CD14-positive monocyte (primary cell): ENCODE results near the gene TRAK2. TPM values are rescaled to one million over a fixed set of nuclear protein-coding genes. Genes with fewer than 3 reads are reported as not detected.

Experiments
- DNase-seq, 3 donors: peaks; one replicate each; pipeline ENCODE4 v3.0.0-alpha.2; 2011 to 2022
- H2AFZ ChIP-seq: 2 replicates; pipeline ENCODE4 v1.6.0; 2012; ENCODE audit warnings: mild to moderate bottlenecking, low read depth, low read length, inconsistent platforms; ENCODE audit not compliant: insufficient read depth, poor library complexity, severe bottlenecking
- H3K27ac ChIP-seq, 2 donors: 1 replicate in 1 of 2; 2 replicates in 1 of 2; pipeline ENCODE4 v1.5.1; 2012 to 2013; ENCODE audit warnings: low read length in 2 of 2, control low read depth in 1 of 2, inconsistent platforms in 1 of 2, low read depth in 1 of 2, mild to moderate bottlenecking in 1 of 2
- H3K27me3 ChIP-seq, 2 donors: one replicate each; pipeline versions ENCODE4 v1.6.0 to v1.6.1; 2011 to 2013; ENCODE audit warnings: low read length in 2 of 2; ENCODE audit not compliant: control insufficient read depth in 2 of 2, insufficient read depth in 2 of 2
- H3K36me3 ChIP-seq, 2 donors: replicated peaks in 1 of 2; 1 replicate in 1 of 2; 2 replicates in 1 of 2; pipeline versions ENCODE4 v1.5.1 to v1.6.1; 2012 to 2013; ENCODE audit warnings: low read length in 2 of 2, control low read depth in 1 of 2, inconsistent platforms in 1 of 2, mild to moderate bottlenecking in 1 of 2; ENCODE audit not compliant: insufficient read depth in 2 of 2, control insufficient read depth in 1 of 2
- H3K4me1 ChIP-seq, 2 donors: 1 replicate in 1 of 2; 2 replicates in 1 of 2; pipeline versions ENCODE4 v1.5.1 to v1.6.1; 2012 to 2013; ENCODE audit warnings: low read length in 2 of 2, control low read depth in 1 of 2, inconsistent platforms in 1 of 2, mild to moderate bottlenecking in 1 of 2, moderate library complexity in 1 of 2; ENCODE audit not compliant: insufficient read depth in 2 of 2, control insufficient read depth in 1 of 2
- H3K4me2 ChIP-seq: replicated peaks from 2 replicates; pipeline ENCODE3; 2012; ENCODE audit warnings: low read length, moderate library complexity, mild to moderate bottlenecking; ENCODE audit not compliant: poor library complexity, severe bottlenecking; ENCODE audit errors: extremely low read depth
- H3K4me3 ChIP-seq, 3 experiments: fragments of 200-600 bp in 1 of 3; sonication (generic) in 1 of 3; replicated peaks in 1 of 3; 1 replicate in 2 of 3; 2 replicates in 1 of 3; pipeline ENCODE4 v1.5.1; 2011 to 2013; ENCODE audit warnings: low read length in 3 of 3, mild to moderate bottlenecking in 3 of 3, control low read depth in 2 of 3, low read depth in 2 of 3, inconsistent platforms in 1 of 3, moderate library complexity in 1 of 3
- H3K79me2 ChIP-seq: 2 replicates; pipeline ENCODE4 v1.6.0; 2012; ENCODE audit warnings: mild to moderate bottlenecking, control low read depth, inconsistent platforms, low read length, moderate library complexity; ENCODE audit not compliant: insufficient read depth
- H3K9ac ChIP-seq: 2 replicates; pipeline ENCODE4 v1.6.0; 2017; ENCODE audit warnings: low read length, mild to moderate bottlenecking; ENCODE audit not compliant: insufficient read depth, poor library complexity, severe bottlenecking
- H3K9me3 ChIP-seq, 2 donors: replicated peaks in 1 of 2; 1 replicate in 1 of 2; 2 replicates in 1 of 2; pipeline versions ENCODE4 v1.5.1 to v1.6.1; 2012 to 2013; ENCODE audit warnings: low read length in 2 of 2, control low read depth in 1 of 2; ENCODE audit not compliant: control insufficient read depth in 1 of 2, insufficient read depth in 1 of 2
- H4K20me1 ChIP-seq: 2 replicates; pipeline ENCODE4 v1.6.0; 2012; ENCODE audit warnings: mild to moderate bottlenecking, low read length, control low read depth, moderate library complexity; ENCODE audit not compliant: insufficient read depth
- H3K27ac Mint-ChIP-seq, 7 donors: one replicate each; pipeline ENCODE4 v1.8.0; 2020; ENCODE audit warnings: mild to moderate bottlenecking in 7 of 7, mixed read lengths in 7 of 7, moderate library complexity in 6 of 7, inconsistent platforms in 2 of 7
- H3K27me3 Mint-ChIP-seq, 3 donors: one replicate each; pipeline ENCODE4 v1.8.0; 2021 to 2022; ENCODE audit warnings: low read depth in 3 of 3, mild to moderate bottlenecking in 3 of 3, mixed read lengths in 3 of 3, moderate library complexity in 3 of 3, inconsistent platforms in 1 of 3
- H3K36me3 Mint-ChIP-seq, 2 donors: one replicate each; pipeline ENCODE4 v1.8.0; 2020; ENCODE audit warnings: mixed read lengths in 2 of 2, inconsistent platforms in 1 of 2, mild to moderate bottlenecking in 1 of 2
- H3K4me1 Mint-ChIP-seq: one replicate; pipeline ENCODE4 v1.8.0; 2020; ENCODE audit warnings: mild to moderate bottlenecking, mixed read lengths
- H3K4me3 Mint-ChIP-seq, 2 donors: one replicate each; pipeline ENCODE4 v1.8.0; 2020; ENCODE audit warnings: mild to moderate bottlenecking in 2 of 2, mixed read lengths in 2 of 2, moderate library complexity in 1 of 2
- H3K9me3 Mint-ChIP-seq, 7 donors: one replicate each; pipeline ENCODE4 v1.8.0; 2020 to 2022; ENCODE audit warnings: mixed read lengths in 7 of 7, mild to moderate bottlenecking in 6 of 7, moderate library complexity in 6 of 7, inconsistent platforms in 2 of 7
- CTCF ChIP-seq: fragments of 200-600 bp; IDR thresholded peaks from one replicate; pipeline ENCODE4 v1.8.0; 2022; ENCODE audit warnings: antibody characterized with exemption, mild to moderate bottlenecking
- WGBS: methylation state at CpG from one replicate; pipeline ENCODE4 v1.1.5; 2013; ENCODE audit warnings: missing lambda C conversion rate; ENCODE audit not compliant: insufficient coverage; 5-methylcytosine and 5-hydroxymethylcytosine counted together
- intact Hi-C, 2 donors: fragments of 100-400 bp; cut with micrococcal nuclease; formaldehyde crosslinking; loops; one replicate each; pipeline versions ENCODE4 v1.15.0 to v1.15.1; 2023
- polyA plus RNA-seq, 3 donors: library from polyadenylated mRNA; depleted of rRNA in 1 of 3; unstranded in 2 of 3; stranded (reverse) in 1 of 3; fragments of 300-500 nt in 2 of 3; fragments of >200 nt in 1 of 3; fragmentation: Illumina TruSeq in 2 of 3; gene quantifications; 1 replicate in 2 of 3; 2 replicates in 1 of 3; pipeline ENCODE4 v1.2.3, GENCODE V29; 2012 to 2021

Gene TRAK2
- polyA plus RNA-seq, 3 donors = 7.6 to 16.8 (median 15.3) TPM

GRCh38 chr2:201483342-201483741 is 32.1 kb upstream of the TRAK2 start:
- H3K4me3 Mint-ChIP-seq = no peak overlapping the region

GRCh38 chr2:201482543-201482942 is 31.3 kb upstream of the TRAK2 start:
- H3K9me3 Mint-ChIP-seq = peaks cover 0 to 9% (median 0%) of the 10 kb centered on the region in 7 donors
- H3K4me2 ChIP-seq = no peak overlapping the region
- no peak overlapping the region for H3K27ac Mint-ChIP-seq
- no peaks in the 10 kb centered on the region for H3K79me2 ChIP-seq
- WGBS = no CpG with 5 or more reads among the region's 4 CpGs
- H3K27ac ChIP-seq = no peak overlapping the region
- intact Hi-C loops = no loop called here
- H3K4me3 ChIP-seq = no peak overlapping the region
- DNase-seq = no peak
- no peaks in the 10 kb centered on the region for H4K20me1 ChIP-seq
- H3K9ac ChIP-seq = no peak overlapping the region
- no peaks in the 10 kb centered on the region for H3K27me3 ChIP-seq
- H3K36me3 Mint-ChIP-seq = peaks cover 18 to 20% of the 10 kb centered on the region in 2 donors
- no peaks in the 10 kb centered on the region for H3K4me1 ChIP-seq
- H3K27me3 Mint-ChIP-seq = peaks cover 0 to 5% (median 0%) of the 10 kb centered on the region in 3 donors
- TF ChIP-seq CTCF = no peak
- H2AFZ ChIP-seq = no peak overlapping the region
- H3K36me3 ChIP-seq = peaks cover 2 to 17% of the 10 kb centered on the region in 2 donors
- H3K4me3 Mint-ChIP-seq = no peak overlapping the region
- no peaks in the 10 kb centered on the region for H3K9me3 ChIP-seq
- no peaks in the 10 kb centered on the region for H3K4me1 Mint-ChIP-seq

More at GRCh38 chr2:201483342-201483741, 32.1 kb upstream of the TRAK2 start:
- H3K4me2 ChIP-seq = no peak overlapping the region
- intact Hi-C loops = no loop called here
- no peaks in the 10 kb centered on the region for H3K4me1 ChIP-seq
- H3K27me3 Mint-ChIP-seq = peaks cover 0 to 5% (median 0%) of the 10 kb centered on the region in 3 donors
- WGBS = no CpG with 5 or more reads among the region's 1 CpG
- no peaks in the 10 kb centered on the region for H4K20me1 ChIP-seq
- no peak overlapping the region for H3K4me3 ChIP-seq
- no peaks in the 10 kb centered on the region for H3K9me3 ChIP-seq
- H3K9ac ChIP-seq = no peak overlapping the region
- H3K27ac ChIP-seq = no peak overlapping the region
- no peak overlapping the region for H3K27ac Mint-ChIP-seq
- no peak for TF ChIP-seq CTCF
- no peaks in the 10 kb centered on the region for H3K27me3 ChIP-seq
- H3K79me2 ChIP-seq = no peaks in the 10 kb centered on the region
- DNase-seq = no peak
- H2AFZ ChIP-seq = no peak overlapping the region
- peaks cover 13 to 17% of the 10 kb centered on the region in 2 donors for H3K36me3 Mint-ChIP-seq
- H3K36me3 ChIP-seq = peaks cover 2 to 9% of the 10 kb centered on the region in 2 donors
- no peaks in the 10 kb centered on the region for H3K4me1 Mint-ChIP-seq
- H3K9me3 Mint-ChIP-seq = peaks cover 0 to 9% (median 0%) of the 10 kb centered on the region in 7 donors
